ENCODE results near the gene RXFP1. TPM values are rescaled to one million over a fixed set of nuclear protein-coding genes. Genes with fewer than 3 reads are reported as not detected.

The RXFP1 gene
- total RNA-seq, 1 donor from 2014 or later = 6.9 TPM

- Histone ChIP-seq H3K36me3 (no peaks in the 10 kb centered on the region), H3K27me3 (ENCODE audit: low read depth) (no peaks in the 10 kb centered on the region), H3K9me3 (no peaks in the 10 kb centered on the region), H3K4me3 (no peak overlapping the region), H3K27ac (no peak overlapping the region), H3K4me1 (peaks cover 9% of the 10 kb centered on the region)
- DNase-seq (no peak), ATAC-seq (no peak)
- intact Hi-C loops (cut with DNase I) = no loop called here
- no peak for TF ChIP-seq CTCF (IDR thresholded peaks at IDR 0.05)
Observed at GRCh38 chr4:158606969-158607368, 85.3 kb downstream of the RXFP1 start.

DNA sequence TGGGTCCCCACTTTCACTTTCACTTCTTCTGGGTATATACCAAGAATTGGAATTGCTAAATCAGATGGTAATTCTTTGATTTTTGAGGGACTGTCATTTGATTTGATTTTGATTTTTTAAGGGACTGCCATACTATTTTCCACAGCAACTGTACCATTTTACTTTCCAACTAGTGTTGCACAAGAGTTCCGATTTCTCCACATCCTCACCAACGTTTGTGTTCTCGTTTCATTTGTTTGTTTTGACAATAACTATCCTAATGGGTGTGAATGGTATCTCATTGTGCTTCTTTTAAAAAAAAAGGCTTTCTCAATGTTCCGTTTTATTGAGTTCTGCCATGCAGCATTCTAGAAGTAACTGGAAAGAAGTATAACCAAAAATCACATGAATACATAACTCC, 87.4 kb downstream of the RXFP1 start:
- H3K9me3 ChIP-seq = no peaks in the 10 kb centered on the region
- intact Hi-C loops (cut with DNase I) = no loop called here
- no peak for TF ChIP-seq CTCF (IDR thresholded peaks at IDR 0.05)
- H3K4me3 ChIP-seq = no peak overlapping the region
- H3K27me3 ChIP-seq (ENCODE audit: low read depth) = no peaks in the 10 kb centered on the region
- H3K4me1 ChIP-seq = peaks cover 9% of the 10 kb centered on the region
- peak in 1 of 2 donors; percentile 31 for ATAC-seq
- H3K27ac ChIP-seq = no peak overlapping the region
- H3K36me3 ChIP-seq = no peaks in the 10 kb centered on the region
- no peak for DNase-seq

- H3K27ac ChIP-seq = no peak overlapping the region
- DNase-seq (no peak), ATAC-seq (peak; percentile 41 to 54)
- H3K27me3 ChIP-seq (ENCODE audit: low read depth) = no peaks in the 10 kb centered on the region
- no peak overlapping the region for H3K4me3 ChIP-seq
- intact Hi-C loops (cut with DNase I) = no loop called here
- peaks cover 9% of the 10 kb centered on the region for H3K4me1 ChIP-seq
- no peaks in the 10 kb centered on the region for H3K9me3 ChIP-seq
- no peaks in the 10 kb centered on the region for H3K36me3 ChIP-seq
- TF ChIP-seq CTCF (IDR thresholded peaks at IDR 0.05) = no peak
Observed at GRCh38 chr4:158610790-158611189, 89.1 kb downstream of the RXFP1 start.

- intact Hi-C loops (cut with DNase I) = no loop called here
- no peaks in the 10 kb centered on the region for H3K9me3 ChIP-seq
- H3K36me3 ChIP-seq = no peaks in the 10 kb centered on the region
- TF ChIP-seq CTCF (IDR thresholded peaks at IDR 0.05) = no peak
- H3K4me3 ChIP-seq = no peak overlapping the region
- ATAC-seq (no peak), DNase-seq (no peak)
- H3K27me3 ChIP-seq (ENCODE audit: low read depth) = no peaks in the 10 kb centered on the region
- H3K4me1 ChIP-seq = peaks cover 9% of the 10 kb centered on the region
- no peak overlapping the region for H3K27ac ChIP-seq
Observed at GRCh38 chr4:158613046-158613445, 91.4 kb downstream of the RXFP1 start.

DNA sequence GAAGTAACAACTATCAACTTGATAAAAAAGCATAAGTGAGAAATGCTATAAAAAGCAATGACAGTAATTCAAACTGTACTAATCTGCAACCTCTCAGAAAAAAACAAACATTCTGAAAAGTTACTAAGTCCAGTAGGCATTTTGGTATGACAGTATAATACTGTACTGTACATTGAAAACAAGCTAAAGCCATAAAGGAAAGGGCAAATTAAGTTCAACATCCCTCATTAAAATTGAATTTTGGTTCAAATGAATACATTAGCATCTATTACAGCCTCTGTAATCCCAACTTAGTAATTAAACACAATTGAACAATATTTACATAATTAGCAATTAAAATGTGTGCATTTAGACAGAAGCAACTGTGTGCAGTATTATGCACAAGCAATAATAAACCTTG, 96.3 kb downstream of the RXFP1 start:
- Histone ChIP-seq H3K27me3 (ENCODE audit: low read depth) (no peaks in the 10 kb centered on the region), H3K4me1 (no peaks in the 10 kb centered on the region), H3K27ac (no peak overlapping the region), H3K4me3 (no peak overlapping the region), H3K36me3 (no peaks in the 10 kb centered on the region), H3K9me3 (no peaks in the 10 kb centered on the region)
- intact Hi-C loops (cut with DNase I) = no loop called here
- ATAC-seq (no peak), DNase-seq (no peak)
- no peak for TF ChIP-seq CTCF (IDR thresholded peaks at IDR 0.05)

DNA sequence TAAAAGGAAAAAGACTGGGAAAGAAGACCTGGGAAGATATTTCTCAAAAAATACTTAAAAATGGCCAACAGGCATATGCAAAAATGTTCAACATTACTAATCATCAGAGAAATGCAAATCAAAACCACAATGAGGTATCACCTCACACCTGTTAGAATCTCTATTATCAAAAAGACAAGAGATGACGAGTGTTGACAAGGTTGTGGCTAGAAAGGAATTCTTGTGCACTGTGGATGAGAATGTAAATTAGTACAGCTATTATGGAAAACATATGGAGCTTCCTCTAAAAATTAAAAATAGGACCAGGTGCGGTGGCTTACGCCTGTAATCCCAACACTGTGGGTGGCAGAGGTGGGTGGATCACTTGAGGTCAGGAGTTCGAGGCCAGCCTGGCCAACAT, 100.0 kb downstream of the RXFP1 start:
- Histone ChIP-seq H3K36me3 (no peaks in the 10 kb centered on the region), H3K9me3 (no peaks in the 10 kb centered on the region), H3K27ac (no peak overlapping the region), H3K4me1 (peaks cover 4% of the 10 kb centered on the region), H3K4me3 (no peak overlapping the region), H3K27me3 (ENCODE audit: low read depth) (no peaks in the 10 kb centered on the region)
- DNase-seq (no peak), ATAC-seq (no peak)
- TF ChIP-seq CTCF (IDR thresholded peaks at IDR 0.05) = no peak
- intact Hi-C loops (cut with DNase I) = loop anchor here (10.0 kb wide), 1 partner anchor 367 kb away; no protein-coding TSS in a partner anchor

All from lower lobe of right lung (tissue), 2 donors.